NCI-H2227 (cell line): ENCODE data around the gene UBASH3A.

ENCODE experiments used
- DNase-seq: peaks from one replicate; lab custom pipeline; 2025; ENCODE audit not compliant: unreplicated experiment; lab: John Stamatoyannopoulos, UW

UBASH3A gene

GRCh38 chr21:42486072-42486471 lies 82.4 kb downstream of the UBASH3A start:
- DNase-seq: no peak

- DNase-seq: no peak
These were observed 82.8 kb downstream of the UBASH3A start for GRCh38 chr21:42486531-42486930.

- DNase-seq: no peak
These were observed 85.4 kb downstream of the UBASH3A start for GRCh38 chr21:42489006-42489563.

- DNase-seq: no peak
These were observed 86.3 kb downstream of the UBASH3A start for GRCh38 chr21:42489991-42490390.

DNA sequence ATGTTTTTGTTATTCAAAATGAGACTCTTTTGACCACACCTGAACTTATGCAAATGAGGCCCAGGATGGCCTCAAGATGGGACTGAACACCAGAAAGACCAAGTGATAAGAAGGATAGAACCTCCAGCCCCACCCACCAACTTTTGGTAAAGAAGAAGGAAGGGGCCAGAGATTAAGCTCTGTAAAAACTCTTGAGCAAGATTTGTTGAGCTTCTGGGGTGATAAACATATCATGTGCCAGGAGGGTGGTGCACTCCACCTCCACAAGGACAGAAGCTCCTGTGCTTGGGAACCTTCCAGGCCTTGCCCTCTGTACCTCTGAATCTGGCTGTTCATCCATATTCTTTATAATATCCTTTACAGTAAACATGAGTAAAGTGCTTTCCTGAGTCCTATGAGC lies 87.0 kb downstream of the UBASH3A start:
- DNase-seq: no peak

DNA sequence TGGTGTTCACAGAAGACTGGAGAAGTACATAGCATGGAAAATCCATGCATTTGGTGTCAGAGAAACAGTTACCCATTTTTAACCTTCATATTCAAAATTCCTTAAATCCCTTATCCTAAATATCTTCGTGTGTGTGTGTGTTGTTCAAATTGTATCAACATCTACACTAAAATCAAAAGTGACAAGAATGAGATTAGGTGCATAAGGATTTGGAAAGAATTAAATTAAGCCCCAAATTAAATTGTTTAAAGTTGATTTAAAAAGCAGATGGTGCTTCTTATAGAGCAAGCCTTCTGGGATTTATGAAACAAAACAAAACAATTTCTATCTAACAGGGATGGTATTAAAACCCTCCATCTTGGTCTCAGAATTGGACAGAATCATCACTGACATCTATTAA lies 87.6 kb downstream of the UBASH3A start:
- DNase-seq: no peak

DNA sequence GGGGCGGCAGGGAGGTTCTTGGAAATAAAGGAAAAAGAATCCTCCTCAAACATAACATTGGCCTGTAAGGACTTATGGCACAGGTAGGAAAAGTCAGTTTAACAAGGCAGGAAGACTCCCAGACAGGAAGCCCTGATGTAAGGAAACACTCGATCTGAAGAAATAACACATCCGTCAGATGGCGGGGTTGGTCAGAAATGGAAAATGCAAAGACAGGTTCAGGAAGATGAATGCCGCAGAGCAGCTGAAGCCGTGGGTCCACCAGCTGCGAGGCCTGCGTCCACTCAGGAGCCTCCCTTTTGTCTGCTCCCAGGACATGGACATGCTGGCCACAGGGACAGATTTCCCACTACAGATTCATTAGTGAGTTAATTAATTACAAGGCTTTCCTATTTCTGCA lies 88.5 kb downstream of the UBASH3A start:
- DNase-seq: no peak

GRCh38 chr21:42493109-42494060 lies 89.7 kb downstream of the UBASH3A start:
- DNase-seq: no peak

DNA sequence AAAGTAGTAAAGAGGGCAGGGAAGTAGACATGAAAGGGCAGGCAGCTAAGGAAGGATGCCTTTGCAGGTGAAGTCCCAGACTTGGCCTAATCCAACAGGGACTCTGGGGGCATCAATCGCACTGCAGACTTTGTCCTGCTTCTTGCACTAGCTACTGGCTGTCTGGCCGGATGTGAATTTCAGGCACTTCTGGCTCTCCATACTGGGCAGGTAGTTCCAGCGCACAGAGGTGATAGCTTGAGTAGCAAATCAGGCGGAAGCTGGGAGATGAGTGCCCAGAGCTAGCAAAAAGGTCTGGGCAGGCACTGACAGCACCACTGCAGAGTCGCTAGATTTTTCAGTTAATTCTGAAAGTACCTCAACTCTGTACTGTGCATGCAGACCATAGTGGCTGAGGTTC lies 91.3 kb downstream of the UBASH3A start:
- DNase-seq: no peak

DNA sequence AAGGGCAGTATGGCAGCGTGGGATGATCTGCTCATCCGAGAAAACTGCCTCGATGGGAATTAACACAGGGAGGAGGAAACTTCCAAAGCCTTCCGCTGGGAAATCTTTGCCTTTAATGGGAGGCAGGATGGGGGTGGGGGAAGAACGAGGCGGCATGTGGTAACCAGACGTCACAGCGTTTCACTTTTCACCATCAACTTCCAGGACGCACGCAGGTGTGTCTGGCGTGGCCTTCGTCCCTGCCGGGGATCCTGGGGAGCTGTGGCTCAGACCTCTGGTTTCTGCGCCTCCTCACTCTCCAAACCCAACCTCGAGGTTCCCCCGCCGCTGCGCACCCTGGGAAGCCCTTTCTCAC lies 92.0 kb downstream of the UBASH3A start:
- DNase-seq: peak; percentile 70

- peak; percentile 99 for DNase-seq
These were observed 92.6 kb downstream of the UBASH3A start, which contains the start of gene RSPH1 for GRCh38 chr21:42496120-42496838. Gene RSPH1, minus strand, starts transcription at chr21:42496224. Its CDS starts 38 bp downstream, at chr21:42496186.

GRCh38 chr21:42496839-42497202 lies 93.1 kb downstream of the UBASH3A start:
- peak; percentile 61 for DNase-seq
